Hematopoietic multipotent progenitor cell treated with erythropoietin and hydrocortisone succinate and interleukin-3 and kit ligand, for 17 days (in vitro differentiated cells): ENCODE measurements around the gene FRMPD2.
"Not testable (repeated sequence)": the region's sequence is repeated elsewhere in the genome, so short reads cannot be mapped to it uniquely, and the experiment has no call there.

Experiments used
- DNase-seq: peaks from one replicate; pipeline ENCODE4 v3.0.0-alpha.2; 2015; ENCODE audit warnings: low spot score

FRMPD2 gene

DNA sequence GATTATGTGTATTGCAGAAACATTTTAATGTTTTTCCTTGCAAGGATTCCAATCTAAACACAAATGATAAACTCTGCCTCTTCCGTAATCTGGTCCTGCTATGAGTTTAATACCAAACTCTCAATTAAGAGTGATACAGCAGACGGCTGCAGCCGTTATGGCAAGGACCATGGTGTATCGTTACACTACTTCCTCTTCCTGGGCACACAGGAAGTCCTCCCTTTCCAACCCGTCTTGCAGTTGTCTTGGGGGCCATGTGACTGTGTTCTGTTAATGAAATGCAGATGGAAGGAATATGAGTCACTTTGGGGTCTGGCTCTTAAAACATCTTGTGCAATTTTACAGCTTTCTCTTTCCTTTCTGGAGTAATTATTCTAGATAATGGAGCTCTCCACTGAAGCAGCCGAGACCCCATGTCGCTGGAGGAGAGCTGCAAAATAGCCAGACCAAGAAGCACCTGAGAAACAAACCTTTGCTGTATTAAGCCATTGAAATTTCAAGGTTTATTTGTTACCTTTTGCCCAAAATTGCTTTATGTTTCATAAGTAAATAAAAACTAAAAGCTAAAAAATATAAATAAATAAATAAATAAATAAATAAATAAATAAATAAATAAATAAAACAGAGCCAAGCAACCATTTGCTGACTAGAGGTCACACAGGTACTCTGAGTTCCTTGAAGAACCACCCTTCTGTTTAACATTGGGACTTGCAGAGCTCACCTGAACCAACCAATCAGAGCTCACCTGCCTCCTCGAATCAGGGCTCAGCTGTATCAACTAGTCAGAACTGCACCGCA is 74.7 kb downstream of the FRMPD2 start:
- DNase-seq, result no peak

DNA sequence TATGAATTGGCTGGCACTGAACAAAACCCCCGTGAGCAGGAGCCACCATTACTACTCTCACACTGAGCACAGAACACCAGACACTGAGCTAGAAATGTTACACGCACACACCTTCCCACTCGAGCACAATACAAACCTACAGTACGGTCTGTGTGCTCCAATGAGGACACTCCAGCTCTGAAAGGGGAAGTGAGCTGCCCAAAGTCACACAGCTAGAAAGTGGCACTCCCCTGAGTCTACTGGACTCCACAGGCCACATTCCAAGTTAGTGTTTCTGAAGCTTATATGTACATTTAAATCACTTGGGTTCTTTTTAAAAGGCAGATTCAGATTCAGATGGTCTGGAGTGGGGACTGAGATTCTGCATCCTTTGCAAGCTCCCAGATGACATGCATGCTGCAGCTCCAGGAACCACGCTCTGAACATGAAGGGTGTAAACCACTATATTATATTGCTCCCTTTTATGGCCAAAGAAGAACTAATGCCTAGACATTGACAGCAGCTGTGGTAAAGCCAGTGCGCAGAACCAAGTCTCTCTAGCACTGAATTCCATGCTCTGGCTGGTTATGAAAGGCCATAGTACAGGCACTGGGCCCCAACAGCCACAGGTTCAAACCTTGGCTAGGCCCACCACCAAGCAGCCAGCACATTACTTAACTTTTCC is 77.1 kb downstream of the FRMPD2 start:
- no peak for DNase-seq

- no peak for DNase-seq
Measured at GRCh38 chr10:48195803-48196202, 78.7 kb downstream of the FRMPD2 start.

- DNase-seq, result no peak
Measured at GRCh38 chr10:48194830-48195229, 79.7 kb downstream of the FRMPD2 start.

- no peak for DNase-seq
Measured at GRCh38 chr10:48193556-48193955, 80.9 kb downstream of the FRMPD2 start.

DNA sequence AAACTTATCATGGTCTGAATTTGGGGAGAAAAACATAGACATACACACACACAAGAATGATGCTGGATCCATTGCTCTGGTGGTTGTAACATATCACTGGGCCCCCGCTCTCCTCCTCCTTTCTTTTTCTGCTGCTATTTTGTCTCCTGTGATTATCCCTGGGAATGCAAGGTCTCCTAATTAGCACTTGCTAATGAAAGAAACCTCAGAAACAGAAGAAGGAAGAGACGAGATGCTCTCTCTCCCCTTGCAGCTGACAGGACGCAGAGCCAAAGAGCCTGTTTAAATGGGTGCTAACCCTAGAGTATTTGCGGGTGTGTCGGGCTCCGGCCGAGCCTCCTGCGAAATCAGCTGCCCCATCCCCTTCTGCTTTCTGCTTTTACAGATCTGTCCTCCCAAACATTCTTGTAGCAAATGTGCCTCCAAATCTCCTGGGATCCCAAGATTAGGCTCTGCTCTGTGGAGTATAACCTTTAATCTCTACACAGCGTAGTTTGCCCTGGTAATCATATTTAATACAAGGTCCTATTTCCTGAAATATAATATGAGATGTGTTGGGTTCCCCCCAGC is 81.5 kb downstream of the FRMPD2 start:
- no peak for DNase-seq

- no peak for DNase-seq
Measured at GRCh38 chr10:48187713-48188485, 86.6 kb downstream of the FRMPD2 start.

DNA sequence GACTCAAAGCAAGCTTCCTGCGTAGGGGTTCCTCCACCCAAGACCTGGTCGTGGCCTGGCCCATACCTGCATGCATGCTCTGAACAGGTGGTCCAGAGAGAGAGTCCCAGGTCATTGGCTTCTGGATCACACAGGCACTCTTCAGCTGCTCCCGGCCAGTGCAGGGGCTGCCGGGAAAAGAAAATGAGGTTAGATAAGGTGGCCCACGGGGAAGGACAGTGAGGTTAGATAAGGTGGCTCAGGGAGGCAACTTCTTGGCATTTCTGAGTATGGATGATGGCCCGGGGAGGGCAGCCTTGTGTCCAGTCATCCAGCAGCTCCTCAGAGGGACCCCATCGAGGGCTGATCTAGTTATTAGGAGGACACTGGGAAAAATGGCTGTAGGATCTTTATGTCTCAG is 87.4 kb downstream of the FRMPD2 start:
- DNase-seq, result no peak

DNA sequence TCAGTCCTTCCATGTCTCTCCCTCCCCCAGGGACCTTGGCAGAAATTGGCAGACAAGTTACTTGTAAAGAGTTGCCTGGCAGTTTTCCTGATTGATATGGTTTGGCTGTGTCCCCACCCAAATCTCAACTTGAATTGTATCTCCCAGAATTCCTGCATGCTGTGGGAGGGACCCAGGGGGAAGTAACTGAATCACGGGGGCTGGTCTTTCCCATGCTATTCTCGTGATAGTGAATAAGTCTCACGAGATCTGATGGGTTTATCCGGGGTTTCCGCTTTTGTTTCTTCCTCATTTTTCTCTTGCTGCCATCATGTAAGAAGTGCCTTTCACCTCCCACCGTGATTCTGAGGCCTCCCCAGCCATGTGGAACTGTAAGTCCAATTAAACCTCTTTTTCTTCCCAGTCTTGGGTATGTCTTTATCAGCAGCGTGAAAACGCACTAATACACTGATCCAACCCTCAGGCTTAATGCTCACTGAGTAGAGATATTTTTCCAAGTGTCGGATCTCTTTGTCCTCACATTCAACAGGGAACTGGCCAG is 88.2 kb downstream of the FRMPD2 start:
- not testable (repeated sequence) for DNase-seq

DNA sequence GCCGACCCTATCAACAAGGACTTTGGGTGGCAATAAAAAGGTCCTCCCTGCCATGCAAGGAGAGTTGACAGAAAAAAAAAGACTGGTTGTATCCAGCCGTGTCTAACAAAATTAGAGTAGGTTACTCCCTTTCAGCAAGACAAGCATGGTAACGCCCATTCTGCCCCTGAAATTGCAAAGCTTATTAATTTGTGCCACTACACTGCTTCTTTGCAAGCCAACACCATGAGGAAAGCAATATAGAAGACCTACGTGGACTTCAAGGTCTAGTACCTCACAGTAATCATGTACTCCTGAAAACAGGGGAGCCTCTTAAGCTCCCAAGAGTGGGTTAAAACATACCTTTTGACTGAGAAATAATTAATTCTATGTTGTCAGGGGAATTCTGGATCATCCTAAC is 90.3 kb downstream of the FRMPD2 start:
- DNase-seq, result no peak

GRCh38 chr10:48172715-48173114 is 101.8 kb downstream of the FRMPD2 start:
- DNase-seq, result not testable (repeated sequence)

GRCh38 chr10:48160670-48161069 is 113.8 kb downstream of the FRMPD2 start:
- DNase-seq, result not testable (repeated sequence)

GRCh38 chr10:48160163-48160562 is 114.3 kb downstream of the FRMPD2 start:
- not testable (repeated sequence) for DNase-seq

- not testable (repeated sequence) for DNase-seq
Measured at GRCh38 chr10:48154211-48155140, 120.0 kb downstream of the FRMPD2 start.

GRCh38 chr10:48147643-48148042 is 126.9 kb downstream of the FRMPD2 start:
- DNase-seq, result not testable (repeated sequence)

GRCh38 chr10:48143721-48144642 is 130.5 kb downstream of the FRMPD2 start:
- not testable (repeated sequence) for DNase-seq

GRCh38 chr10:48140949-48141348 is 133.5 kb downstream of the FRMPD2 start:
- DNase-seq, result not testable (repeated sequence)

GRCh38 chr10:48139953-48140850 is 134.3 kb downstream of the FRMPD2 start:
- not testable (repeated sequence) for DNase-seq

DNA sequence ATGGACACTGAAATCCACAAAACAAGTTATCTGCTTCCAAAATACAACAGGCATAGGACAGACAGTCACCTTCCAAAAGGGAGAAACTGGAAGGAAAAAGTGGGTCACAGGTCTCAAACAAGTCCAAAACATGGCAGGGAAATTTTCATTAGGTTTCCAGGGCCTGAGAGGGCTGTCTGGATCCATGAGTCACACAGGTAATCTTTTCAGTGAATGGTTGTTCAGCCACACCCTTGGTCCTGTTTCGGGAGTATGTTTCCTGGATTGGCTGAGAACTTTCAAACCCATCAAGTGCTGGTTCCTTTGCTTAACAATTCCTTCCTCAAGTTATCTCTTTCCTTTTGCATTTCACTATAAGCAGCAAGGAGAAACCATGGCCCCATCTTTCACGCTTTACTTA is 145.5 kb downstream of the FRMPD2 start:
- DNase-seq, result not testable (repeated sequence)
